EL (cell line): ENCODE measurements around the gene CDK9.

Experiments used
- DNase-seq: peaks from one replicate; pipeline ENCODE4 v3.0.0-alpha.2; 2016

Gene CDK9

DNA sequence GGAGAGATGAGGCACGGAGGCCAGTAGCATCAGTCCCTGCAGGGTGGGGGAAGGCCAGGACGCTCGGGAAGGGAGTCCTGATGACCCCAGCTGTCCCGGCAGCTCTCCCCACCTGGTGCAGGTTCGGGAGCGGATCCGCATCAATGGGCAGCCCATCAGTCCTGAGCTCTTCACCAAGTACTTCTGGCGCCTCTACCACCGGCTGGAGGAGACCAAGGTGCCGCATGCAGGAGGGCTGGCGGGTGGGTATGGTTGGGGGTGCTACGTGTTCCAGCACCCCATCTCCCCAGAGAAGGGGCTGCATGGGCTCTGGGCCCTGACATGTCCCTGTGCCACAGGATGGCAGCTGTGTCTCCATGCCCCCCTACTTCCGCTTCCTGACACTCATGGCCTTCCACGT is 21.0 kb downstream of the CDK9 start:
- DNase-seq: no peak

GRCh38 chr9:127808347-127809001 is 22.6 kb downstream of the CDK9 start:
- DNase-seq: no peak

GRCh38 chr9:127809002-127809539 is 23.2 kb downstream of the CDK9 start:
- DNase-seq: no peak

- no peak for DNase-seq
Observed at GRCh38 chr9:127809540-127810377, 23.9 kb downstream of the CDK9 start.

GRCh38 chr9:127810378-127811187 is 24.7 kb downstream of the CDK9 start:
- DNase-seq: no peak

DNA sequence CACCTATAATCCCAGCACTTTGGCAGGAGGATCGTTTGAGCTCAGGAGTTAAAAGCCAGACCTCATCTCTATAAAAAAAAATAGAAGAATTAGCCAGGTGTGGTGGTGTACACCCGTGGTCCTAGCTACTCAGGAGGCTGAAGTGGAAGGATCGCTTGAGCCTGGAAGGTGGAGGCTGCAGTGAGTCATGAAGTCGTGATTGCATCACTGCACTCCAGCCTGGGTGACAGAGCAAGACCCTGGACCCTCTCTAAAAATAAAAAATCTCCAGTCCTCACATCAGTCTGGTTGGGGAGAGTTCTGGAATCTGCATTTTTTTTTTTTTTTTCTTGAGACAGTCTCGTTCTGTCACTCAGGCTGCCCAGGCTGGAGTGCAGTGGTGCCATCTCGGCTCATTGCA is 26.2 kb downstream of the CDK9 start:
- no peak for DNase-seq

DNA sequence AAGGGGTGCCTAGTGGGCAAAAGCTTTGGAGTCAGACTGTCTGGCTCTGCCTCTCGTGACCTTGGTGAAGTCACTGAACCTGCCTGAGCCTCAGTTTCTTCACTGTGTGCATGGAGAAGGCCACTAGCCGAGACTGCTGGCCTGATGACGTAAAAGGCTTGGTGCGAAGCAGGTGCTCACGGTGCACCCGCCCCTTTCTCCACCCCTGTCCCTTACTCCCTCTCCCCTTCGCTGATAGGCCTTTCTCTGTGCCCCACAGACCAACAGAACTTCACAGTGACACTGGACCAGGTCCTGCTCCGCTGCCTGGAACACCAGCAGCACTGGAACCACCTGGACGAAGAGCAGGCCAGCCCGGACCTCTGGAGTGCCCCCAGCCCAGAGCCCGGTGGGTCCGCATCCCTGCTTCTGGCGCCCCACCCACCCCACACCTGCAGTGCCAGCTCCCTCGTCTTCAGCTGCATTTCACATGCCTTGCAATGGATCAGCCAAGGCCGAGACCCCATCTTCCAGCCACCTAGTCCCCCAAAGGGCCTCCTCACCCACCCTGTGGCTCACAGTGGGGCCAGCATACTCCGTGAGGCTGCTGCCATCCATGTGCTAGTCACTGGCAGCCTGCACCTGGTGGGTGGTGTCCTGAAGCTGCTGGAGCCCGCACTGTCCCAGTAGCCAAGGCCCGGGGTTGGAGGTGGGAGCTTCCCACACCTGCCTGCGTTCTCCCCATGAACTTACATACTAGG is 27.3 kb downstream of the CDK9 start:
- DNase-seq: no peak

DNA sequence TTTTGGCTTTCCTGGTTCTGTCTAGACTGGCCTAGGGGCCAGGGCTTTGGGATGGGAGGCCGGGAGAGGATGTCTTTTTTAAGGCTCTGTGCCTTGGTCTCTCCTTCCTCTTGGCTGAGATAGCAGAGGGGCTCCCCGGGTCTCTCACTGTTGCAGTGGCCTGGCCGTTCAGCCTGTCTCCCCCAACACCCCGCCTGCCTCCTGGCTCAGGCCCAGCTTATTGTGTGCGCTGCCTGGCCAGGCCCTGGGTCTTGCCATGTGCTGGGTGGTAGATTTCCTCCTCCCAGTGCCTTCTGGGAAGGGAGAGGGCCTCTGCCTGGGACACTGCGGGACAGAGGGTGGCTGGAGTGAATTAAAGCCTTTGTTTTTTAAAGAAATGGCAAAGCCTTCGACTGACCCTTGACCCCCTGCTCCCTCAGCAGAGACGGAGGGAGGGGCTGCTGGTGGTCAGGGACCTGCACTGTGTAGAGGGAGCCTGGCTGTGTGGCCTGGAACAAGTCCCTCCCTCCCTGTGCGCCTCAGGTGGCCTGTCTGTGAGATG is 27.9 kb downstream of the CDK9 start:
- no peak for DNase-seq

DNA sequence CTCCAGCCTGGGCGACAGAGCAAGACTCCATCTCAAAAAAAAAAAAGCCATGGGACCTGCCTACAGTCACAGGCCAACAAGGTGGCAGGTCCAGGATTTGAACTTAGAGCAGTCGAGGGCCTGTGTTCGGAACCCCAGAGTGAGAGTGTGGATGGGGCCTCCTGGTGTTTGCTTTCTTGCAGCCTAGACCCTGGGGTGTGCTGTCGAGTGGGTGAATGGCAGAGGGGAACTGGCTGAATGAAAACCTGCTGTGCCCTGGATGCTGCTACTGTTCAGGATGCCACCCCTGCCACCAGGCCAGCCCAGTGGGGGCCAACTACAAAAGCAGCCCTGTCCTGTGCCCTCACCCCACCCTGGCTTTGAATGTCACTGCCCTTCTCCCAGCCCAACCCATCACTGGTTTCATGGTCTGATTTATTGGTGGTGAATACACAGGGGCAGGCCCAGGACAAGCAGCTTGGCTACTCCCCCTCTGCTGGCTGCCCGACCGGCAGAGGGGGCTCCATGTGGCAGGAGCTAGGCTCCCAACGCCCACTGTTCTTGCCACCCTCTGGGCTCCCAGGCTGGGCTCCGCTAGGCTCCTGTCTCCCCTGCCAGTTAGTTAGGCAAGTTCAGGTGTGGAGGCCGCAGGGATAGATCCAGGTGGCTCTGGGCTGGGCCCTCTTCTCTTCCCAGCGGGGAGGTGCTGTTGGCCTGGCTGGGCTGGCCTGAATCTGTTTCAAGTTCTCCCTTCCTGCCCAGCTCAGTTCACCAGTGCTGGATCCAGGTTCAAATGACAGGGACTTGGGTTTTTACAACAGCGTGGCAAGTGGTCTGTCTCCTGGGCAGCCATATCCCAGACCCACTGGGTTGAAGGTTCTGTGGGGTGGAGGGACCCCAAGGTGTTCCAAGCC is 29.0 kb downstream of the CDK9 start:
- no peak for DNase-seq

GRCh38 chr9:127815512-127816361 is 29.9 kb downstream of the CDK9 start:
- no peak for DNase-seq

DNA sequence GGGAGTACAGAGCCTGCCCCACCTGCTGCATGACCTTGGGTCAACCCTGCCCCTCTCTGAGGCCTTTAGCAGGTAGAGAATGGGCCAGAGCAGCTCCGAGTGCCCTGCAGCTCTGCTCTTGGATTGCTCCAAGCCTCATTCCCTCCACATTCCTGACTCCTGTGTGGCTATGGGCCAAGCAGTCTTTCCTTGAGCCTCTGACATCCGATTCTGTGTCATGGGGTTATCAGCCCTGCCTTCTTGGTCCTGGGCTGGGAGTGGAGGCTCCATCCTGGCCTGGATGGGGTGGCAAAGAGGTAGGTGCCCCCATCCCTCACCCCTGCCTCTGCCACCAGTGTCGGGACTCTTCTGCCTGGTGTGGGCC is 30.5 kb downstream of the CDK9 start:
- no peak for DNase-seq

DNA sequence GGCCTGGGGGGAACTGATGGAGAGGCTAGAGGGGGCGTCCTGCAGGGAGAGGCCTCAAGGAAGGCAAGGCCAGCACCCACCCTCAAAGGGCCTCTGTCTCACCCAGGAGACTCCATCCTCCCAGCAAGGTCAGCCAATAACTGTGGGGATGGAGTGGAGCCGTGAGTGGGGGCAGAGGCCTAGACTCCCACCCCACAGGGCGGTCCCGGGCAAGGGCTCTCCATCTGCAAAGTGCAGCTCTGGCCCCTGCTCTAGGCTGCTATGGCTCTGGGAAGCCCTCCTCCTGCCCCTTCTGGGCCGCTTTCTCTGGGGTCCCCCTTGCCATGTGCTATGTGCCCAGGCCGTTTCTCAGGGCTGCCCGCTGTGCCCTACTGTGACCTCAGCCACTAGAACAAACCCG is 30.9 kb downstream of the CDK9 start:
- no peak for DNase-seq

DNA sequence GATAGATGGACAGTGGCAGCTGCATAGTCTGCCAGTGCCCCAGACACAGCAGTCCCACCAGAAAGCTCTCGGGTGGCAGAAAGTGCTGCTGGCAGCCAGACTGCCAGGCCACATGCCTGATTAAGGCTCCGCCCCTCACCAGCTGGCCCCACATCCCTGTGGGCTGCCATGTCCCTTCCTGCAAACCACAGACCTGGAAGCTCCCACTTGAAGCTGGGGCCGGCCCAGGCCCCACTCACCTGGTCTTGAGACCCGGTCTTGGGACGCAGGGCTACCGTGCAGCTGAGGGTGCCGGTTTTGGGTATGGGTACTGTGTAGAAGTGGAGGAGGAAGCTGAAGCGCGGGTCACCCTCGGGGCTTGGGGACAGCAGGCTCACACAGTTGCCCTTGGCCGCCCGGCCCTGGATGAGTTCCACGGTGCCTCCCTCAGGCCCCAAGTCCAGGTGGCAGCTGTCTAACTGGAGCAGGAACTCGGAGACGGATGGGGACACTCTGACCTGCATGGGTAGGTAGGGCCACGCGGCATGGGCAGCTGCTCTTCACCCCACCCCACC is 32.1 kb downstream of the CDK9 start:
- no peak for DNase-seq

DNA sequence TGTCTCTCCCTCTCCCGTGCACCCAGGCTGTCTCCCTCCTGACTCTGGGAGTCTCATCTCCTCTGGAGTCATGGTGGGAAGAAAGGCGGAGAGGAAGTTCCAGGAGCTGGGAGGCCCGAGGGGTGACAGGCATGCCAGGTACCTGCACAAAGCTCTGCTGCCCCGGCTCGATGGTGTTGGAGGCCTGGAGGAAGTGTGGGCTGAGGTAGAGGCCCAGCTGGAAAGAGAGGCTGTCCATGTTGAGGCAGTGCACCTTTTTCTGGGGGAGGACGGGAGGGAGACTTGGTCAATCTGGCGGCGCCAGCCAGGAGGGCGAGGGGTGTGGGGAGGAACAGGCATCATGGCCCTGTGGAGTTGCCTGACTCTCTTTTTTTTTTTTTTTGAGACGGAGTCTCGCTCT is 32.7 kb downstream of the CDK9 start:
- no peak for DNase-seq

- no peak for DNase-seq
Observed at GRCh38 chr9:127822108-127822507, 36.3 kb downstream of the CDK9 start.

DNA sequence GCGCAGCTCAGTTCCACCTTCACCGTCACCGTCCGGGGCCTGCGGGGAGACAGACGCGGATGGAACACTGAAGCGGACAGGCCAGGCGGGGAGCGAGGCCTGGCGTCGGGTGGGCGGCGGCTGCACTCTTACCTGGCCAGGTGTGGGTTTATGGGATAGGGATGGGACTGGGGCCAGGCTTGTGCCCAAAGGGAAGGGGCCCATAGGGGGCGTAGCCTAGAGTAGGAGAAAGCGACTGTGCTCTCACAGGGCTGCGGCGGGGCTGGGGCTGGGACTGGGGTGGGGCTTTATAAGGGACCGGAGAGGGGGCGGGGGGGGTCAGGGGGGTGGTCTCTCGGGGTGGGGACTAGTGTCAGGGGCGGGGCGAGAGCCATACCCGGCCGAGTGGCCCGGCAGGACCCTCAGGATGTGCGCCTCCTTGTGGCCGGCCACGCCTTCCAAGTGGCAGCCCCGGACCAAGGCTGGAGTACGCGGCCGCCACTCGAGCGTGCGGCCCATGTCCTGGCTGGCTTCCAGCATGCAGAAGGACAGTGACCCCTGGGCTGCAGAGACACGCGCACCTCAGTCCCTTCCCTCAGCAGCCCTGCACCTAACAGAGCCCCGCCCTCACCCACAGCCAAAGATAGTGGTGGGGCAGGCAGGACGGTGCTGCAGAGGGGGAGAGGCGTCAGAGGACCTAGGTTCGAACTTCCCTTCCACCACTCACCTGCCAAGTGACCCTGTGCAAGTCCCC is 39.7 kb downstream of the CDK9 start:
- no peak for DNase-seq

DNA sequence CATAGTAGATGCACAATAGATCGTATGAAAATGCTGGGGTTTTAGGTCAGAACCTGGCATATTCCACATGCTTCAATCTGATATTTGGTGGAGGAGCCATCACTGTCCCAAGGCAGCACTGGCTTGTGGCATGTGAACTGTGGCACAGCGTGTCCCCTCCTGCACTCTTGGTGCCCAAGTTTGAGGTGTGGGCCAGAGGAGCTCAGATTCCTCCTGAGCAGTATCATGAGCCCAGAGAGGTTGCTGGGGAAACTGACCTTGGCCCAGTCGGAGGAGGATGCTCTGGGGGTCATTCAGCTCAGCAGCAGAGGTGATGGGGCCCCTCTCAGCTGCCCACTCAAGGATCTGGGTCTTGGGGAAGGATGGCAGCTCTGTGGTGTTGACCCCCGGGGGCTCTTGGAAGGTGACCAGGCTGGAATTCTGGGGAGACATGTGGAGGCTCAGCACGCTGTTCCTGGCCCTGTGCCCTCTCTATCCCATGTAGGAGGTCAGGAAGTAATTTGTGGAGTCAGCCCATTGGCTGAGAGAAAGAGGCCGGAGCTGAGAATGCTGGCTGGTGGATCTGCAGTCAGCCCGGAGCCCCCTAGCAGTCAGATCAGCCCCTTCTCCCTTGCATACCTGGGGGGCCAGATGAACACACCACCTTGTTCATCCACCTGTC is 40.5 kb downstream of the CDK9 start:
- no peak for DNase-seq

GRCh38 chr9:127828262-127829031 is 42.6 kb downstream of the CDK9 start:
- peak; percentile 72 for DNase-seq
